Parathyroid adenoma (tissue), 2 donors: ENCODE results near the gene ADCYAP1.
"Not testable (repeated sequence)": the region's sequence is repeated elsewhere in the genome, so short reads cannot be mapped to it uniquely, and the experiment has no call there.

Source experiments
- H2AFZ ChIP-seq: fragments of 300-600 bp; sonication (generic); one replicate; pipeline ENCODE4 v1.7.0; 2017; ENCODE audit warnings: antibody characterized with exemption, mild to moderate bottlenecking
- H3K27ac ChIP-seq: fragments of 300-600 bp; sonication (generic); one replicate; pipeline ENCODE4 v1.7.0; 2017
- H3K27me3 ChIP-seq: fragments of 300-600 bp; sonication (generic); one replicate; pipeline ENCODE4 v1.7.0; 2017; ENCODE audit warnings: low read length; ENCODE audit not compliant: control insufficient read depth, insufficient read depth
- H3K36me3 ChIP-seq: fragments of 300-600 bp; sonication (generic); one replicate; pipeline ENCODE4 v1.7.0; 2017; ENCODE audit warnings: low read length; ENCODE audit not compliant: control insufficient read depth, insufficient read depth
- H3K4me1 ChIP-seq: fragments of 300-600 bp; sonication (generic); one replicate; pipeline ENCODE4 v1.7.0; 2017; ENCODE audit warnings: control low read depth
- H3K4me2 ChIP-seq: fragments of 300-600 bp; sonication (generic); one replicate; pipeline ENCODE4 v1.7.0; 2017; ENCODE audit warnings: low read length
- H3K4me3 ChIP-seq: fragments of 300-600 bp; sonication (generic); one replicate; pipeline ENCODE4 v1.7.0; 2017; ENCODE audit warnings: low read depth, low read length
- H3K79me2 ChIP-seq: fragments of 300-600 bp; sonication (generic); one replicate; pipeline ENCODE4 v1.7.0; 2017; ENCODE audit warnings: control low read depth
- H3K9ac ChIP-seq: fragments of 300-600 bp; sonication (generic); one replicate; pipeline ENCODE4 v1.7.0; 2017; ENCODE audit warnings: mild to moderate bottlenecking
- H3K9me3 ChIP-seq: fragments of 300-600 bp; sonication (generic); one replicate; pipeline ENCODE4 v1.7.0; 2017; ENCODE audit warnings: low read length; ENCODE audit not compliant: control insufficient read depth
- CTCF ChIP-seq: fragments of 300-600 bp; sonication (generic); IDR thresholded peaks from one replicate; pipeline ENCODE4 v1.7.0; 2017; ENCODE audit warnings: antibody characterized with exemption, mild to moderate bottlenecking
- donor health status: primary hyperparathyroidism.

The ADCYAP1 gene

GRCh38 chr18:904218-905090 is at the start of gene ADCYAP1:
Gene ADCYAP1 (plus strand): TSS chr18:904871. CDS start chr18:905387, 516 bp downstream.
- Histone ChIP-seq H3K36me3 (no peaks in the 10 kb centered on the region), H3K4me2 (no peak within 1 kb of the TSS), H3K4me1 (peaks cover 5% of the 10 kb centered on the region), H3K4me3 (no peak within 1 kb of the TSS), H3K27me3 (peaks cover 18% of the 10 kb centered on the region), H3K9me3 (no peaks in the 10 kb centered on the region), H3K27ac (no peak within 1 kb of the TSS), H3K9ac (no peak within 1 kb of the TSS), H3K79me2 (no peaks in the 10 kb centered on the region), H2AFZ (peak within 1 kb of the TSS; percentile 50)
- no peak for TF ChIP-seq CTCF

GRCh38 chr18:857986-858385 is 46.7 kb upstream of the ADCYAP1 start:
- no peaks in the 10 kb centered on the region for H3K79me2 ChIP-seq
- no peak overlapping the region for H3K4me2 ChIP-seq
- no peaks in the 10 kb centered on the region for H3K9me3 ChIP-seq
- H3K27me3 ChIP-seq: no peaks in the 10 kb centered on the region
- no peaks in the 10 kb centered on the region for H3K4me1 ChIP-seq
- TF ChIP-seq CTCF: no peak
- no peak overlapping the region for H2AFZ ChIP-seq
- no peak overlapping the region for H3K9ac ChIP-seq
- no peak overlapping the region for H3K27ac ChIP-seq
- no peaks in the 10 kb centered on the region for H3K36me3 ChIP-seq
- no peak overlapping the region for H3K4me3 ChIP-seq

- H2AFZ ChIP-seq: no peak overlapping the region
- H3K36me3 ChIP-seq: no peaks in the 10 kb centered on the region
- H3K27ac ChIP-seq: no peak overlapping the region
- no peak overlapping the region for H3K4me3 ChIP-seq
- no peak overlapping the region for H3K4me2 ChIP-seq
- no peaks in the 10 kb centered on the region for H3K9me3 ChIP-seq
- H3K27me3 ChIP-seq: no peaks in the 10 kb centered on the region
- H3K79me2 ChIP-seq: no peaks in the 10 kb centered on the region
- H3K4me1 ChIP-seq: no peaks in the 10 kb centered on the region
- TF ChIP-seq CTCF: peak; percentile 95
- no peak overlapping the region for H3K9ac ChIP-seq
These were observed 39.8 kb upstream of the ADCYAP1 start for GRCh38 chr18:864872-865273.

- Histone ChIP-seq H3K27me3 (no peaks in the 10 kb centered on the region), H3K36me3 (no peaks in the 10 kb centered on the region), H3K9ac (no peak overlapping the region), H3K79me2 (no peaks in the 10 kb centered on the region), H3K27ac (no peak overlapping the region), H2AFZ (no peak overlapping the region), H3K9me3 (no peaks in the 10 kb centered on the region), H3K4me1 (no peaks in the 10 kb centered on the region), H3K4me2 (no peak overlapping the region), H3K4me3 (no peak overlapping the region)
- TF ChIP-seq CTCF: no peak
These were observed 37.4 kb upstream of the ADCYAP1 start for GRCh38 chr18:867257-867656.

- not testable (repeated sequence) for H3K79me2 ChIP-seq, H3K4me1 ChIP-seq, H3K9ac ChIP-seq, H2AFZ ChIP-seq, H3K27me3 ChIP-seq, H3K4me2 ChIP-seq, H3K9me3 ChIP-seq, H3K4me3 ChIP-seq, H3K36me3 ChIP-seq, H3K27ac ChIP-seq
These were observed 31.2 kb upstream of the ADCYAP1 start for GRCh38 chr18:873426-873825.
